GM18498 (cell line): ENCODE data around the gene PTAFR.

ENCODE experiments used
- ATAC-seq: cut with Tn5 transposase; IDR thresholded peaks from one replicate; pipeline ENCODE4 v1.9.1; 2021; ENCODE audit warnings: mild to moderate bottlenecking, moderate library complexity; ENCODE audit not compliant: unreplicated experiment

Gene PTAFR

GRCh38 chr1:28126212-28126611 lies 50.3 kb downstream of the PTAFR start:
- no peak for ATAC-seq

GRCh38 chr1:28123461-28123961 lies 53.0 kb downstream of the PTAFR start:
- ATAC-seq: no peak

- no peak for ATAC-seq
Observed at GRCh38 chr1:28122183-28122582, 54.3 kb downstream of the PTAFR start.

GRCh38 chr1:28119556-28119955 lies 56.9 kb downstream of the PTAFR start:
- ATAC-seq: no peak

GRCh38 chr1:28118640-28119307 lies 57.7 kb downstream of the PTAFR start:
- no peak for ATAC-seq

- ATAC-seq: no peak
Observed at GRCh38 chr1:28115267-28115666, 61.2 kb downstream of the PTAFR start.

- no peak for ATAC-seq
Observed at GRCh38 chr1:28114844-28115243, 61.6 kb downstream of the PTAFR start.

- ATAC-seq: no peak
Observed at GRCh38 chr1:28113242-28113572, 63.3 kb downstream of the PTAFR start.

GRCh38 chr1:28112388-28113241 lies 63.9 kb downstream of the PTAFR start:
- no peak for ATAC-seq

- no peak for ATAC-seq
Observed at GRCh38 chr1:28111157-28111556, 65.3 kb downstream of the PTAFR start.

- ATAC-seq: no peak
Observed at GRCh38 chr1:28110555-28110954, 65.9 kb downstream of the PTAFR start.

GRCh38 chr1:28109639-28110038 lies 66.9 kb downstream of the PTAFR start:
- no peak for ATAC-seq

- ATAC-seq: no peak
Observed at GRCh38 chr1:28108001-28108400, 68.5 kb downstream of the PTAFR start.

GRCh38 chr1:28104866-28105467 lies 71.5 kb downstream of the PTAFR start:
- ATAC-seq: no peak

- no peak for ATAC-seq
Observed at GRCh38 chr1:28102189-28102588, 74.3 kb downstream of the PTAFR start.

- ATAC-seq: no peak
Observed at GRCh38 chr1:28099050-28099769, 77.3 kb downstream of the PTAFR start.
